ENCODE results near the gene CRX.
"Not testable (repeated sequence)": the region's sequence is repeated elsewhere in the genome, so short reads cannot be mapped to it uniquely, and the experiment has no call there.

CRX gene
- total RNA-seq = 0 to 0.35 (median 0) reads per million in 4 experiments

DNA sequence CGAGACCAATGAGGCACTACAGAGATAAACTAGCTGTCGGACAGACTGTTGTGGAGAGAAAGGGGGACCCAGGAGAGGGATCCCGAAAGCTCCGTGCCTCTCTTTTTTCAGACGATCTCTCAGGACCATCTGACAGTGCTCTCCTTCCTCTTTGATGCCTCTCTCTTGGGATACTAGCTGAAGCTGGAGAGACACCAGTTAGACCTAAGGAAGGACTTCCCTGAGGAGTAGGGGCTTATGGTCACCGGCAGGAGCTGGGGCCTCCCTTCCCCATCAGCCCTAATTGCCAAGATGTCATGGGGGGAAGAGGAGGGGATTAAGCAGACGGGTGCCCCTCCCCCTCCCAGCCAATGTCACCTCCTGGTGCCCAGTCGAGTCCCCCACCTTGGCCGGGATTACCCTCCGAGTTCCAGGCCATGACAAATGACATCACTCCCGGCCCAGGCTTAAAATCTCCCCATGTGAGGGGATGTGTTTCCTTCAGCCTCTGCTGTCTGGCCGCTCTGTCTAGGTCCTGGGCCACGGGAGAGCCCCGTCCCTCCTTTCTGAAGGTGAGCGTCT, at the start of gene CRX:
CRX (plus strand) TSS at position 478 of the 561 bp plus-strand sequence. CDS start 12,507 bp downstream, outside the sequence.
- no peak for DNase-seq

DNA sequence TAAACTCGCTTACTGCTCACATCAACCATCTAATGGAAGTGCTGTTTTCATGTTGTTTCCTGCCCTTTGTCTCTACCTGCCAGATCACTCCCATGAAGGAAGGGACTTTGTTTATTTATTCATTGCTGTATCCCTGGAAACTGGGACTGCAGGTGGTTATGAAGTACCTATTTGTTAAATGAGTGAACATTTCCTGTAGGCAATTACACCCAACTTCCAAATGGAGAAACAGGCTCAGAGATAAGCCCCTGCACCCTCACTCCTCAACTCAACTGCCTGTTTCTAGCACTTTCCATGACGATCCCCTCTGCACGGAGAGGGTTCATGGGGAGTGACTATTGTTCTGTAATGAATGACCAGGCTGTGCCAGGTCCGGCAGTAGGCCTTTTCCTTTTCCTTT, 45.2 kb upstream of the CRX start:
- DNase-seq = no peak

DNA sequence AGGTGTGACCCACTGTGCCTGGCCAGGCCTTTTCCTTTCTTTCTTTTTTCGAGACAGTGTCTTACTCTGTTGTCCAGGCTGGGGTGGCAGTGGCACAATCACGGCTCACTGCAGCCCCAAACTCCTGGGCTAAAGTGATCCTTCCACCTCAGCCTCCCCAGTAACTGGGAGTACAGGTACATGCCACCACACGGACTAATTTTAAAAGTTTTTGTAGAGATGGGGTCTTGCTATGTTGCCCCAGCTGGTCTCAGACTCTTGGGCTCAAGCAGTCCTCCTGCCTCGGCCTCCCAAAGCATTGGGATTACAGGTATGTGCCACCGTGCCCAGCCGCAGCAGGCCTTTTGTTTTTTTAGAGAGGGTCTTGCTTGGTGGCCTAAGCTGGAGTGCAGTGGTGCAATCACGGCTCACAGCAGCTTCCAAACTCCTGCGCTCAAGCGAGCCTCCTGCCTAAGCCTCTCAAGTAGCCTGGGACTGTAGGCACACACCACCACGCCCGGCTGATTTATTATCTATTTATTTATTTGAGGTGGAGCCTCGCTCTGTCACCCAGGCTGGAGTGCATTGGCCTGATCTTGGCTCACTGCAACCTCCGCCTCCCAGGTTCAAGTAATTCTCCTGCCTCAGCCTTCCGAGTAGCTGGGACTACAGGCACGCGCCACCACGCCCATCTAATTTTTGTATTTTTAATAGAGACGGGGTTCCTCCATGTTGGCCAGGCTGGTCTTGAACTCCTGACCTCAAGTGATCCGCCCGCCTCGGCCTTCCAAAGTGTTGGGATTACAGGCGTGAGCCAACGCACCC, 44.3 kb upstream of the CRX start:
- DNase-seq = not testable (repeated sequence)

DNA sequence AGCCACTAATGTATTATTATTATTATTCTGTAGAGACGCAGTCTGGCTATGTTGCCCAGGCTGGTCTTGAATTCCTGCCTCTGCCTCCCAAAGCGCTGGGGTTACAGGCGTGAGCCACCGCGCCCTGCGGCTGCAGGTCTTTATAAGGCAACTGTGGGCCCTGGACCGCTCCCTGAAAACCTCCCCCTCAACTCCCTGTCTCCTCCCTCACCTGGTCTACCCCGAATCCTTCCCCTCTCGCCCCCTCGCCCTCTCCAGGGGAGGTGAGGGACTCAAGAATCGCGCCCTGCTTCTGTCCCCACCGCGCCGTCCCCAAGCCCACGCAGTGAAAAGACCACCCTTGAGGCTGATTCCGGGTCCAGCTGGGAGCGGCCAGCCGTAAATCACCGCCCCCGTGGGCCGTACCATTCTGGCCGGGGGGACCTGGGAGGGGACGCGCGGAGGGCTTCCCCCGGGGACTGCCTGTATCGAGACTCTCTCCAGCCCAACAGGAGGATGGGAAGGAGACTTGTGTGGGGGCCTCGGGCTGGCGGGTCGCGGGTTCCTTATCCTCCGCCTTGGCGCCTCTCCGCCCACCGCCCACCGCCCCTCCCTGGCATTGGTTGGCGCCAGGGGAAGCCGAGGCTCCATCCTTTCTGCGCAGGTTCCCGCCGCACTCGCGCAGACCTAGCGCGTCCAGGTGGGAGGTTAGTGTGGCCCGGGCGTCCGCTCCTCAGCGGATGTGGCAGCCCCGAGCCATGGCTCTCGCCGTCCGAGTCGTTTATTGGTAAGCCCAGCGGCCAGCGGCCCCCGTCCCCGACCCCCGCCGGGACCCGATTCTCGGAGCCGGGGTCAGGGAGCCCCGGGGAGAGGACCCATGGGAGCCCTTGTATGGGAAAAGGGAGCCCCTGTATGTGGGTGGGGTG, 43.4 kb upstream of the CRX start, which contains the start of gene SELENOW:
SELENOW (plus strand) TSS at position 655 of the 905 bp plus-strand sequence; CDS start at position 738, 83 bp downstream.
- peak; percentile 71 for DNase-seq

DNA sequence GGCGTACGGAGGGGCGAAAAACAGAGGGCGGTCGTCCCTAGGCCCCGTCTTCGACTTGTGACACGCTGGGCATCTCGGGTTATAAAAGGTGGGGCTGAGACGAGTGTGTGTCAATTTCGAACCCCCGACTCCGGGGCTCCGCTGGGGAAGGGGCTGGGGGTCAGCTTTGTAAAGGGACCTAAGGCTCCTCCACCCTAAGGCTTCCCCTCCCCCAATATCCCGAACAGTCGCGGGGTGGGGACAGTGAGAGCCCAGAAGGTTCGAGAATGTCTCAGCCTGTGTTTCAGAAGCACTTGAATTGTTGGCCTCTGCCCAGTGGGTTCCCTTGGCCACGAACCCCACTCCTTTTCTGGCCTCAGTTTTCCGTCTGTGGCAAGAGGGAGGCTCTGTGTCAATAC, 42.8 kb upstream of the CRX start:
- no peak for DNase-seq

DNA sequence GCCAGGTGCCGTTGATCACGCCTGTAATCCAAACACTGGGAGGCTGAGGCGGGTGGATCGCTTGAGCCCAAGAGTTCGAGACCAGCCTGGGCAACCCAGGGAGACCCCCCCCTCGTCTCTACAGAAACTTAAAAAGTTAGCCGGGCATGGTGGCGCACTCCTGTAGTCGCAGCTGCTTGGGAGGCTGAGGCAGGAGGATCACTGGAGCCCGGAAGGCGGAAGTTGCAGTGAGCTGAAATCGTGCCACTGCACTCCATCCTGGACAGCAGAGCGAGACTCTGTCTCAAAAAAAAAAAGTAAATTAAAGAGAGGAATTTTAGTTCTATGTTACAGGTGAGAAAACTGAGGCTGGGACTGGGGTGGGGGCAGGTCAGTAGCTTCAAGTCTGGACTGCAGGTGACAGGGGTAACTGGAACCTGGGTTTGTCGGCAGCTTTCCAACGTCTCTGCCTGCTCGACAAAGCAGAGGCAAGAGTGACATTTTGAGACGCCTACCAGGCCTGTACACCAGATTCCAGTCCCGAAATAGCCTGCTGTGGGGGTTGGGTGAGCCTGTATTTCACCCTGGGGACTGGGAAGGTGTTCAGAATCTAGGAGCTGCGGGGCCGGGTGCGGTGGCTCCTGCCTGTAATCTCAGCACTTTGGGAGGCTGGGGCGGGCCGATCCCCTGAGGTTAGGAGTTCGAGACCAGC, 42.1 kb upstream of the CRX start:
- DNase-seq = no peak

DNA sequence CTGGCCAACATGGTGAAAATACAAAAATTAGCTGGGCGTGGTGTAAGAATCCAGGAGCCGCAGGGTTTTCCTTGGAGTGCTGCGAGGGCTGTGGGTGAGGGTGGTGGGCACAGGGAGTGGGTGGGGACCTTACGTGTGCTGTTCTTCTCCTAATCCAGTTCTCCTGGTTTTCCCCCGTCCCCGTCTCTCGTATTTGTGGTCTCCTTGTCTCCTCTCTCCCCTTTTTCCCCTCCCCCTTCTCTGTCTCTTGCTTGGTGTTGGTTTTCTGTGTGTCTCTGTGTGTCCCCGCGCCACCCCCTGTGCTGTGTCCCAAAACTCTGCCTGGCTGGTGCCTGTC, 41.6 kb upstream of the CRX start:
- no peak for DNase-seq

DNA sequence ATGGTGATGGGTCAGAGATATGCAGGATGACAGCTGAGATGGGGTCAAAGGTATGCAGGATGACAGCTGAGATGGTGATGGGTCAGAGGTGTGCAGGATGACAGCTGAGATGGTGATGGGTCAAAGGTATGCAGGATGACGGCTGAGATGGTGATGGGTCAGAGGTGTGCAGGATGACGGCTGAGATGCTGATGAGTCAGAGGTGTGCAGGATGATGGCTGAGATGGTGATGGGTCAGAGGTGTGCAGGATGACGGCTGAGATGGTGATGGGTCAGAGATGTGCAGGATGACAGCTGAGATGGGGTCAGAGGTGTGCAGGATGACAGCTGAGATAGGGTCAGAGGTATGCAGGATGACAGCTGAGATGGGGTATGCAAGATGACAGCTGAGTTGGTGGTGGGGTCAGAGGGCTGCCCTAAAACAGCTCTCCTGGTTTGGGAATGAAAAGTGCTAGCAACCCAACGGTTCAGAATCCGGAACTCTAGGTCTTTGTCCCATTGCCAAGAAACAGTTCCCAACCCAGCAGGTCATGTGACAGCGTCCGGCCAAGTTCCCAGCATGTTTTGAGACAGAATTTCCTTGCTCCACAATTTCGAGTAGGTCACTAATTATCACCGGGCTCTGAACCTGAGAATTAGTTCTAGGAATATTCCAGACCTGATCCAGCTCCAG, 40.0 kb upstream of the CRX start:
- DNase-seq = no peak

DNA sequence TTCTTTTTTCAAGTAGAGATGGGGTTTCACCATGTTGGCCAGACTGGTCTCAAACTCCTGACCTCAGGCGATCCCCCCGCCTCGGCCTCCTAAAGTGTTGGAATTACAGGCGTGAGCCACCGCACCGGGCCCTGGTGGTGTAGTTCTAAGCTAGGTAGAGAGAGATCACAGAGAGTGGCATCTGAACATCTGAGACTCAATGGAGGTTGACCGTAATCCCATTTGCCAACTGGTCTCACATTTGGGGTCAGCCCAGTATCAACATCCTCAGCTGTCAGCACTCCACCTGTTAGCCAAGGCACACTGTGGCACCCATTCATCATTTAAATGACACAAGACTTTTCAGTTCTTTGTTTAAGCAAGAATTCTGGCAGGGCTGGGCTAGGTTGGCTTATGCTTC, 35.2 kb upstream of the CRX start:
- no peak for DNase-seq

DNA sequence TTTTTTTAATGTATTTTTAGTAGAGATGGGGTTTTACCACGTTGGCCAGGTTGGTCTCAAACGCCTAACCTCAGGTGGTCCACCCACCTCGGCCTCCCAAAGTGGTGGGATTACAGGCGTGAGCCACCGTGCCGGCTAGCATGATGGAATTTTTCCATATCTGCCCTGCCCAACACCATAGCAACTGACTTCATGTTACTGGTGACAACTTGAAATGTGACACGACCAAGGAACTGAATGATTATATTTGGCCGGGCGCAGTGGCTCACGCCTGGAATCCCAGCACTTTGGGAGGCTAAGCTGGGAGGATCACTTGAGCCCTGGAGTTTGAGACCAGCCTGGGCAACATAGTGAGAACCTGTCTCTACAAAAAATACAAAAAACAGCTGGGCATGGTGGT, 34.4 kb upstream of the CRX start:
- not testable (repeated sequence) for DNase-seq

DNA sequence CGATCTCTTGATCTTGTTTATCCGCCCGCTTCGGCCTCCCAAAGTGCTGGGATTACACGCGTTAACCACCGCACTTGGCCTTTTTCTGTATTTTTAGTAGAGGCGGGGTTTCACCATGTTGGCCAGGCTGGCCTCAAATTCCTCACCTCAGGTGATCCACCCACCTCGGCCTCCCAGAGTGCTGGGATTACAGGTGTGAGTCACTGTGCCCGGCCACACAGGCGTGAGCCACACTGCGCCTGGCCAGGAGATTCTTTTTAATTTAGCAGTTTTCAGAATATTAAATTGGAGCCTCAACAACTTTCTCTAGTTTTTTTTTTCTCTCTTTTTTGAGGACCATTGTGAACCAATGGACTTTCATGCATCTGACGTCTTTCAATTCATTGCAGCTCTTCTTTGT, 31.9 kb upstream of the CRX start:
- not testable (repeated sequence) for DNase-seq

DNA sequence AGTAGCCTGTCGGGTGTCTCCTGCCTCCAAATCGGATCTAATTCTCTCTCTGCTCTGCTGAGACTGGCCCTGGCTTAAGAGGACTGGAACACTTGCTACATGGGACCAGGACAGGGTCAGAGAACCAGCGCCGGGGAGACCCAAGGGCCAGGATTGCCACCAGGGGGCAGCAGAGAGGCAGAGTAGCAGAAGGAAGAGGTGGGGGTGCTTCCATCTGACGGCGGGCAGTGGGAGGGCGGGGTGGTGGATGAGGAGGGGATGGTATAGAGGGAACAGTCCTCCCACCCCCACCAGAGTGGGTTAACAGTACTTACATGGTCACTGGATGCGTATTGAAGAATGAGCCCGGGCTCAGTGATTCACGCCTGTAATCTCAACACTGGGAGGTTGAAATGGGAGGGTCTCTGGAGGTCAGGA, 31.3 kb upstream of the CRX start:
- peak; percentile 84 for DNase-seq

DNA sequence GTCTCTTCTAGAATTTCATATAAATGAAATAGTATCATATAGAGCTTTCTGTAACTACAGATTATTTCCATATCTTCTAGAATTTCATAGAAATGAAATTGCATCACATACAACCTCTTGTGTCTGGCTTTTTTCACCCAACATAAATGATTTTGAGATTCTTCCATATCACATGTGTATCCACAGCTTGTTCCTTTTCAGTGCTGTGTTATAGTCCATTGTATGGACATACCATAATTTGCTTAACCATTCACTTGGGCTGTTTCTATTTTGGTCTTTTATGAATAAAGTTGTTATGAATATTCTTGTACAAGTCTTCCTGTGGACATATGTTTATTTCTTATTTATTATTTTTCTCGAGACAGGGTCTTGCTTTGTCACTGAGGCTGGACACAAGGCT, 29.1 kb upstream of the CRX start:
- no peak for DNase-seq

DNA sequence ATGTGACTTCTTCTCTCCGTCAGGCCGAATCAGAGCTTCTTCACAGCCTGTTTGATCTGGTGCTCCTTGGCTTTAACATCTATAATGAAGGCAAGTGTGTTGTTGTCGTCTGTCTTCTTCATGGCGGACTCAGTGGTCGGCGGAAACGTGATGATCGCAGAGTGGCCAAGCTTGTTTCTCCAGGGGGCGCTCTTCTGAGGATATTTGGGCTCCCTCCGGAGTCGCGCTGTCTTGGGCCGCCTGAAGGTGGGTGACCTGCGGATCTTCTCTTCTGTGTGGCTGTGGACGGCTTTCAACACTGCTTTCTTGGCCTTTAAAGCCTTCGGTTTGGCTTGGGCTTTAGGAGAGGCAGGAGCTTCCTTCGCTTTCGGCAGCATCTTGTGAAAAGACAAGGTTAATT, 27.2 kb upstream of the CRX start:
- DNase-seq = no peak

DNA sequence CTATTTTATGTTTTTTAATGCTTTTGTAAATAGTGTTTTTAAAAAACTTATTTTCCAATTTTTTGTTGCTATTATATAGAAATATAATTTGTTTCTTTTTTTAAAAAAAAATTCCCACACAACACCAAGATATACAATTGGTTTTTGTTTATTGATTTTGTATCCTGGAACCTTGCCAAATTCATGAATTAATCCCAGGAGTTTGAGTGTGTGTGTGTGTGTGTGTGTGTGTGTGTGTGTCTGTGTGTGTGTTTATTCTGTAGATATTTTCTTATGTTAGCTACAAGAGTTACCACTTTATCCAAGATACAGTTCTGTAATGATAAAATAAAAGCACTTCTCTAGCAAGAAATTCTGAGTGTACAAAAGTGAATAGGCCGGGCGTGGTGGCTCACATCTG, 25.0 kb upstream of the CRX start:
- no peak for DNase-seq

DNA sequence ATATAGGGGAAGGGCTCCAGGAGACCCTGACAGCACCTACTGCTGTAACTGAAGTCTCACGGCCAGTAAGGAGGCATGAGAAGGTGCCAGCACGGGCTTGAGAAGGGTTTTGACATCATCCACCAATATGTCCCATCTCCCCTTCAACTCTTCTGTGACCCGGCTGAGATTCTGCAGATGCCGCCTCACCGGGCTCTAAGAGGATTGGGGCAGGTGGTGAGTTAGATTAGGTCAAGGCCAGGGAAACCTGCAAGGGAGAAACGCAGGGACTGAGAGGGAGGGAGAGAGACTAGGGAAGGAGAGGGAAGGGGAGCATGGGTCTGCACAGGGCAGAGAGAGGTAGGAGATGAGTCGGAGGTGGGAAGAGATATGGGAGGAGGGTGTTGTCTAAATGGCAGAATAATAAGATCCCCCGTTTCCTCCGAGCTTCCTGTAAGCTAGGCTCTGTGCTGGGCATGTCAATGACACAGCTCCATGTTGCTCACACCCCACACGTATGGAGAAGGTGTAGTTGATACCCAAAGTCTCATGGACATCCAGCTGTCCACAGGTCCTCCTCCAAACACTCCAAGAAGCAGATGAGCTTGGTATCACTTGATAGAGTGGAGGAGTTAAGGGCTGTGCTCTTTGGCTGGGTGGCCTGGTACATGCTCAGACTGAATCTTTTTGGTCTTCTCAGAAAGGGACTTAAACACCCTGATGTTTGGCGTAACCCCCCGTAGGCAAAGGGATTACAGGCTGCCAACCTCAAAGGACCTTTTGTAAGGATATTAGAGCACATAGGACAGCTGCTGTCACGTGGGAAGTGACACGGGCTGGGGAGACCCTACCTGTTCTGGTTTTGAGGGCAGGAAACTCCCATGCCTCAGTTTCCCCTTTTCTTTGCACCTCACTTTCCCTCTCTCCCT, 23.5 kb upstream of the CRX start:
- DNase-seq = no peak

DNA sequence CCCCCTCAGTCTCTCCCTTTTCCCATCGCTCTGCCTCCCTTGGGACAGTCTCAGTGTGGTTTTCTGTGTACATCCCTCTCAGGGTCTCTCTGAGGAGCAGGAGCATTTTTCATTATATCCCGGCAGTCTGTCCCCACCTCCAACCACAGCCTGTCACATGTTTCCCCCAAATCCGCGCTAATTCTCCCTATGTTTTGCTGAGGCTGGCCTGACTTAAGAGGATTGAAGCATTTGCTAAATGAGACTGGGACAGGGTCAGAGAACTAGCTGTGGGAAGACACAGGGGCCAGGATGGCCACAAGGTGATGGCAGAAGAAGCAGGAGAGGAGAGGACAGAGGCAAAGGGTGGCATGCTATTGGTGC, 22.9 kb upstream of the CRX start:
- no peak for DNase-seq

DNA sequence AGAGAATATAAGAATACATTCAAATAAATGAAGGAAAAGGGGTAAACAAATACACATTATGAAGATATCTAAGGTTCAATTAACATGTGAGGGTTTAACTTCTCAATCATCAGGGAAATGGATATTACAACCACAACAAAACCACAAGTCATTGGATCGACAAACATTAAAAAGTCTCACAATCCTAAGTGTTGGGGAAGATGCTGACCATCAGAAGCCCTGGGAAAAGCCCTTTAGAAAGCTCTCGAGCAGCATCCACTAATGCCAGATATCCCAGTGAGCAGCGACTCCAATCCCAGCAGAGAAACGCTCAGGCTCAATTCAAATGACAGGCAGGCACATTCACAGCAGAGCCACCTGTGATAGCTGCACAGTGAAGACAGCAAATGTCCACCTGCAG, 20.5 kb upstream of the CRX start:
- no peak for DNase-seq

DNA sequence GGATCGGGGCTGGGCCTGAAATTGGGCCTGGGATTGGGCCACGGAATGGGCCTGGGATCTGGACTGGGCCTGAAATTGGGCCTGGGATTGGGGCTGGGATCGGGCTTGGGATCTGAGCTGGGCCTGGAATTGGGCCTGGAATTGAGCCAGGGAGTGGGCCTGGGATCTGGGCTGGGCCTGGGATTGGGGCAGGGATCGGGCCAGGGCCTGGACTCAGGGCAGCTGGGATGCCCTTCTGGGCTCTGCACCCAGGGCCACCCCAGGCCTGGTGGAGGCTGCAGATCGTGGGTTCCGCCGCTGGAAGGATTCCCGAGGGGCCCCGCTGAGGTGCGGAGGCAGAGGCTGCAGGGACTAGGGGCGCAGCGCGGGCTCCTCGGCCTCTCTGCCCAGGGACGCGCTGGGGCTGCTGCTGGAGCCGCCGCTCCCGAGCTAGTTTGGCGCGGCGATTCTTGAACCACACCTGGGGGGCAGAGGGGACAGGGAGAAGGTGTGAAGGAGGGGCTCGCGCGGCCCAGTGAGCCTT, 19.2 kb upstream of the CRX start:
- no peak for DNase-seq

DNA sequence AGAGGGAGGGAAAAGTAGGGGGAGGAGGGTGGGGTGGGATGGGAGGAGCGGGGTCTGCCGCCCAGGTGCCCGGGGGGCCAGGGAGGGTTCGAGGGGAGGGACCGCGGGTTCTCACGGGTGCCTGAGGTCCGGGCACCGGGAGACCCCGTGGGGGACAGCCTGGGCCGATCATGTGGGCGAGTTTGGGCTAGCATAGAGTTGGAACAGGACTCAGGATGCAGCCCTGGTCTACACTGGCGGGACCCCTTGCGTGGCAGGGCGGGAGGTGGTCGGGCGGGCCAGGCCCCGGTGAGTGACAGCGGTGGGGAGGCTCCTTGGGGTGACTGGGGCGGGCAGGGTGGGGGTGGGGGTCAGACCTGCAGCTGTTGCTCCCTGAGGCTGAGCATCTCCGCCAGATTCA, 18.6 kb upstream of the CRX start:
- not testable (repeated sequence) for DNase-seq

DNA sequence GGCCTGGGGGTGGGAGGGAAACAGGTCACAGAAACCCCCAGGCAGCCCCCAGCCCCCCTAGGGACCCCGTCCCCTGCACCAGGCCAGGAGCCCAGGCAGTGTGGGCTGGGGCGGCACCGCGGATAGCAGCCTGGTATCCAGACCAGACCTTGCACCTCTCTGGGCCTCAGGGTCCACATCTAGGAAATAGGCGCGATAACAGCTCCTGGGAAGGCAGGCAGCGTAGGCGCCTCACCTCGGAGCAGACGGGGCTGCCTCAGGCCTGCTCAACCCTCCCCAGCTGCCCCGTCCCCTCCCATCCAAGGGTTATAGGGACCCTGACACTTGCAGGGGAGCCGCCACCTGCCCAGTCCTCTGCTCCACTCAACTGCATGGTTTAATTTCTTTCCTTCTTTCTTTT, 18.1 kb upstream of the CRX start:
- DNase-seq = not testable (repeated sequence)
